Activated T-cell treated with anti-CD3 and anti-CD28 coated beads for 4 hours (primary cell): ENCODE results near the gene RAB3IL1.

ENCODE experiments used
- DNase-seq: peaks from one replicate; pipeline ENCODE4 v3.0.0-alpha.2; 2020

RAB3IL1 gene

GRCh38 chr11:61901397-61901796, 16.0 kb downstream of the RAB3IL1 start:
- DNase-seq = no peak

DNA sequence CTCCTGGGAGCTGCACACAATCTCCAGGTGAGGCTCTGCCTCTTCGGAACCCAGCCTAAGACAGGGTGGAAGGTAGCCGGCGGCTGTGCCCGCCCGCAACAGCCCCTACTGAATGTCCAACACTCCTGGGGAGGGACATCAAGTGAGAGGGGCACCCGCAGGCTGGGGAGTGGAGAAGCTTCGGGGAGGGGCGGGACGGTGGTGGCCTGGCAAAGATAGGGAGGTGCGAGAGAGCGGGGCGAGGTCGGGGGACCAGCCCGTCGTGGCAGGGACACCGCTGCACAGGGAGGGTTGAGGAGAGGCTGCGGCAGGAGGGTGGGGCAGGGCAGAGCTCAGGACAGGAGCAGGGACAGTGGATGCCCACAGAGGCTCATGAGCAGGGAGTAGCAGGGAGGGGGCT, 17.1 kb downstream of the RAB3IL1 start:
- no peak for DNase-seq

GRCh38 chr11:61899146-61899841, 18.1 kb downstream of the RAB3IL1 start:
- DNase-seq = peak; percentile 91

GRCh38 chr11:61898247-61898582, 19.2 kb downstream of the RAB3IL1 start:
- no peak for DNase-seq

- DNase-seq = peak; percentile 73
Observed at GRCh38 chr11:61897387-61898246, 19.7 kb downstream of the RAB3IL1 start.

DNA sequence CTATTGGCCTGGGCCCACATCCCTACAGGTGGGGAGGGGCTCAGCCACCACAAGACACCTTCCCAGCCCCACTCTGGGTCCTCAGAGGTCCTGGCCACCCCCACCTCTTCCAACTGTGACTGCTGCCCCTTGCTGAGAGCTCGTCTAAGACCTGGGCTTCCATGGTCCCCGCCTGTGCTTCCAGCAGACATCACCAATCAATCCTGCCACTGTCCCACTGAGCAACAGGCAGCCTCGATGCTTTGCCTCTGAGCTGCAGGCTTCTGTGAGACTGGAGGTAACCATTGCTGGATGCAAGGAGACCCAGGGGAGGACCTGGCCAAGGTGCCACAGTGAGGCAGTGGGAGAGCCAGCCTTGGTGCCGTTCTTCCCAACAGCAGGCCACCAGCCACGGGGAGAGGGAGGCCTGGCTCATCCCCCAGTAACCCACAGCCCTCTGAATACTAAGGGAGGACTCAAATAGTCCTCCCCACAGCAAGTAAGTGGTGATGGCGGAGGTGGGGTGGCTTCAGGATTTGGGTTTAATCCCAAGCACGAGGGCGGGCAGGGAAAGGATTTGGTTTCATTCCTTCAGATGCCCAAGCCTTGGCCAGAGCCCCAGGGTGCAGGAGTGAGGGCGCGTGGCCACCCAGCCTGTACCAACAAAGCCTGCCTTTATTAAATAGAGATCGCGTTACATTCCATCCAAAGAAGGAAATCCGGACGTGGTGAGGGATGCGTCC, 20.5 kb downstream of the RAB3IL1 start:
- no peak for DNase-seq

- DNase-seq = no peak
Observed at GRCh38 chr11:61895718-61896059, 21.7 kb downstream of the RAB3IL1 start.

DNA sequence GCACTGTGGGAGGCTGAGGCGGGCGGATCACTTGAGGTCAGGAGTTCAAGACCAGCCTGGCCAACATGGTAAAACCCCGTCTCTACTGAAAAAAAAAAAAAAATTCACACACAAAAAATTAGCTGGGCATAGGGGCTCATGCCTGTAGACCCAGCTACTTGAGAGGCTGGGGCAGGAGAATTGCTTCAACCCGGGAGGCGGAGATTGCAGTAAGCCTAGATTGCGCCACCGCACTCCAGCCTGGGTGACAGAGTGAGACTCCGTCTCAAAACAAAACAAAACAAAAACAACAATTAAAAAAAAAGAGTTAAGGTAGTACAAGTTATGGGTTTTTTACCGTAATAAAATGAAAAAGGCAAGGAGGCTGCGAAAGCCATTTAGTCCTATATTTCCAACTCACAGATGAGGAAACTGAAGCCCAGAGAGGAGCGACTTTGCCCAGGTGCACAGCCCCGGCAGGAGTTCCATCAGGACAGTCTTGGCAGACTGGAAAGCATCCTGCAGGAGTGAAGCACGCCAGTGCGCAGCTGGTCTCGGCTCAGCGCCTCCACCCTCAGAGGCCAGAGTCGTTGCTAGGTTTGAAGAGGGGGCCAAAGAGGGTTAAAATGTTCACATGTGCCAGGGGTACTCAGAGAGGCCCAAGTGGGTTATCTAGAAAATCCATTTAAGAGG, 22.2 kb downstream of the RAB3IL1 start:
- DNase-seq = no peak

- no peak for DNase-seq
Observed at GRCh38 chr11:61893981-61894380, 23.4 kb downstream of the RAB3IL1 start.

DNA sequence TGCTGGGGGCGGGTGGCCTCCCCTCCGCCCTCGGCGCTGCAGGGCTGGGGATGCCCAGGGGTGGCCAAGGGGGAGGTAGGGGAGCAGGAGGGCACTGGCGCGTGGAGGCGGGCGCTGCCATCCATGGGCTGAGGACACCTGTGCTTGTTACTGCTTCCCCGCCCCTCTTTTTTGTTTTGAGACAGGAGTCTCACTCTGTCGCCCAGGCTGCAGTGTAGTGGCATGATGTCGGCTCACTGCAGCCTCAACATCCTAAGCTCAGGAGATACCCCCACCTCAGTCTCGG, 25.3 kb downstream of the RAB3IL1 start:
- no peak for DNase-seq

- DNase-seq = peak; percentile 17
Observed at GRCh38 chr11:61891331-61892084, 25.9 kb downstream of the RAB3IL1 start, which contains the start of gene FADS3. Gene FADS3, minus strand, starts transcription at chr11:61891545. Its CDS starts 164 bp downstream, at chr11:61891381.

DNA sequence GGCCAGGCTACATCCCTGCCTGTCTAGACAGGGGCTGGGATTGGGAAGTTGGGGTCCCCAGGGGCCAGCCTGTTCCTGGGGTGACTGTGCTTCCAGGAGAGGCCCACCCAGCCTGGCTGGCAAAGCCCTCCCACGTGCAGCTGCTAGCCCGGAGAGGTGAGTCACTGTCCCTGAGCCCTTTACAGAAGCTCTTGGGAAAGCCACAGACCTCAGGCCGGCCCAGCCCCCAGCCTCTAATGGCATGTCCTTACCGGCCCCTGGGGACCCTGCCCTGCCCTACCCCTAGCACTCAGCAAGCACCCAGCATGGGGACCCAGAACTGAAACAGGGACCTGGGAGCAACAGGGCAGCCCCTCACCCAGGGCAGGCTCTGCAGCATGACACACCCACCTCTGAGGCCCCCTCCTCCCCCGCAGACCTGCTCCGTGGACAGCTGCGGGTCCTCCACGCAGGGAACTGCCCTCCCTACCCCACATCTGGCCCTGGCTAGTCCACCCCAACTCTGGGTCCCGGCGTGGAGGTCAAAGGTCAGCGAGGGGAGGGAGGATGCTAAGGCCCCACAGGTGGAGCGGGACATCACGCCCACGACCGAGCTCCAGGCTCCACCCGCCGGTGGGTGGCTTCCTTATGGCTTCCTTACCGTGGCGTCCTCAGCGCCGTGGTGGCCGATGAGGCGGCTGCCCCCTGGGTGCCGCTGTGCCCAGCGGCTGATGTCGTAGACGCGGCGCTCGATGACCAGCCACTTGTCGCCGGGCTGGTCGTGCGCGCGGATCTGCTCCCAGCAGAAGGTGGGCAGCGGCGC, 26.6 kb downstream of the RAB3IL1 start:
- no peak for DNase-seq

DNA sequence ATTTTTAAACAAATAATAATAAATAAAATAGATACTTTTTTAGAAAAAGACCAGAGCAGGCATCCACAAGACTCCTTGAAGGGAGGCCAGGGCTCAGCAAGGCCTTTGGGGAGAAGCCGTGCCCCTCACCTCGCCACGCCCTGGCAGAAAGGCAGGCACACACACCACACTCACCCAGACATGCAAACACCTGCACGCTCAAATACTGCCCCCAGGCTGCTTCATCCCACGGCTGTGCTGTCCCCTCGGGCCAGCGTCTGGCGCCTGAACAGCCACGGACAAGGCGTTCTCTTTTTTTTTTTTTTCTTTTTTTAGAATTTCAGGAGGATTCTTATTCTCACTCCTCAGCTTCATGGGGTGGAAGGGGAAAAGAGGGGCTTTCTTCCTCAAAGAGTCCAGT, 27.5 kb downstream of the RAB3IL1 start:
- no peak for DNase-seq

GRCh38 chr11:61888590-61888989, 28.8 kb downstream of the RAB3IL1 start:
- no peak for DNase-seq

DNA sequence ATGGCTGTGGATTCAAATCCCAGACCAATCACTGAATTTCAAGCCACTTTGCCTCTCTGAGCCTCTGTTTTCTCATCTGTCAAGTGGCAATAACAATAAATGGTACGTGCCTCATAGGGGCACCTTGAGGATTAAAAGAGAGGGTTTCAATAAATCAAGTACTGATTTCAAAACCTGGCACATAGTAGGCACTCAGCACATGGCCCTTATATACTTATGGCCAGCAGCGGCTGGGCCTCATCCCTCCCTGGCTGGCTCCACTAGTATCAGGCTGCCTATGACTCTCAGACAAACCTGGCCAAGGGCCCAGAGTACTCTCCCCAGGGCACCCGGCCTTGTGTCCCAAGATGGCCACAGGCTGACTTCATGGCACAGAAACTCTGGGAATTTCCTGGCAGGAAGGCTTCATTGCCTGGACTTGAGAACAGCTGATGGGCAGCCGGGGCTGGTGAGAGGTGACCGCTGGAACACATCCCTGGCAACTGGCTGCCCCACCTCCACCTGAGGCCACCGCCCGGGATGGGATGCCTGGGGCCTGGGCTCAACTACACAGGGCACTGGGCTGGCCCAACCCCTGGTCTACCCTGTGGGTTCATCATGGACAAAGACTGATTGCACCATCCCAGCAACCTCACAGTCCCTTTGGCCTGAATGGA, 29.4 kb downstream of the RAB3IL1 start:
- DNase-seq = no peak

GRCh38 chr11:61886643-61887042, 30.7 kb downstream of the RAB3IL1 start:
- no peak for DNase-seq

DNA sequence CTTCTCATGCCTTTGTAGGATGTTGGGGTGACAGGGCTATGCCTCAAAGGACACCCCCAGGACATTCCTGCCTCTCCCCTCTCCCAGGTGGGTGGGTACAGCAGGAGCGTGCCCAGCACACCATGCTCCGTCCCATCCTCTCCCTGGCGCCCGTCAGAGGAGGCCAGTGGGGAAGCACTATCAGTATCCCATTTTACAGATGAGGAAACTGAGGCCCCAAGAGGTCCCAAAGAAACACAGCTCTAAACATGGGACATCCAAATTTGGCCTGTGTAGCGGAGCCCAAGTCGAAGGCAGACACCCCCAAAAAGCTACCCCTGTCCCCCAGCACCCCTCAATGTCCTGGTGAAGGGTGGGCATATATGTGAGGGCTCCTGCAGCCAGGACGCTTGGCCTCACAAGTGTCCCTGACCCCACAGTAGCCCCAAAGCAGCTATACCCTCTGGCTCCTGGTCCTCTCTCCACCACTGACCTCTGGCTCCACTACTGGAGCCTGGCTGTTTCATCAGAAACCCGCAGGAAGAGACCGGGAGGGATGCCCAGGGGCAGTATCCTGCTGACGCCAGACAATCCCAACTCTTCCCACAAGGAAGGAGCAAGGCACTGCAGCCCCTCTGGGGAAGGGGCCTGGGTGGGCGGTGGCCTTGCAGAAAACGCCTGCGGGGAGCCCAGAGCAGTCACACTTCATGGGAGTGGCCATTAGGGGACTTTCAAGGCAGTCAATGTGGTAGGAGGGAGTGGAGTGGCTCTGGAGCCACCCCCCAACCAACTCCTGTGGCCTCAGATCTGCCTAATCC, 31.4 kb downstream of the RAB3IL1 start:
- DNase-seq = no peak

DNA sequence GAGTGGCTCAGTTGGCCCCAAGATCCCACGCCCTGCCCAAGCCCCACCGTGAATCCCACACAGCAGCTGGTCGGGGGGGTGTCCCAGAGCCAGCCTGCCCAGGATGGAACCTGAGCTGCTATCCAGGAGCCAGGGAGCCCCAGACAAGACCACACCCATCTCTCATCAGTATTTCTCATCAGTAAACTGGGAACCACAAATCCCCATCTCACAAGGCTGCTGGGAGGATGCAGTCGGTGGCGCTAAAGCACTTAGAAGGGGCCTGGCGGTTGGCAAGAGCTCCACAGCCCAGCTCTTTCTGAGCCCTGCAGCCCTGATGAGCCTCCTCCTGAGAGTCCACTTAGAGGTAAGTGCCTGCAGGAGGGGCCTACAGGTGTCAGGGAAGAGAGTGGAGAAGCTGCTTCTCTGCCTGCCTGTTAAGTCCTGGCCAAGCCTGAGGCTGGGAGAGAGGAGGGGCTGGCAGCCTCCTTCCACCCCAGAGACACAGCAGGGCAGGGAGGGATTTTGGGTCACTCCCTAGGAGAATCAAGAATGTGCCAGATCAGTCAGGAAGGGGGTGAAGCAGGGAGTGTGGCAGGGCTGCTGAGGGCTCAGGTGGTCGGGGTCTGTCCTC, 32.1 kb downstream of the RAB3IL1 start:
- no peak for DNase-seq

DNA sequence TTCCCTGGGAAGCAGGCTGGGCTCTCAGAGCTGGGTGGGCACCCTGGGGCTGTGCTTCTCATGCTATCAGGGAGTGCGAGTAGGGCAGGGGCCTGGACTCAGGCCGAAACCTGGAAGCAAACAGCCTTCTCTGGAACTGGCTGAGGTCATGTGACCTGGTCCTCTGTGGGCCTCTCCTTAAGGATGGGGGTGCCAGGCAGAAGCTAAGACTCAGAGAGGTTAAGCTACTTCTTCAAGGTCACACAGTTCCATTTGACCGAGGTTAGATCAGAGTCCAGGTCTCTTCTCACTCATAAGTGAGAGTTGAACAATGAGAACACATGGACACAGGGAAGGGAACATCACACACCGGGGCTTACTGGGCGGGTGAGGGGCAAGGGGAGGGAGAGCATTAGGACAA, 33.4 kb downstream of the RAB3IL1 start:
- DNase-seq = no peak

DNA sequence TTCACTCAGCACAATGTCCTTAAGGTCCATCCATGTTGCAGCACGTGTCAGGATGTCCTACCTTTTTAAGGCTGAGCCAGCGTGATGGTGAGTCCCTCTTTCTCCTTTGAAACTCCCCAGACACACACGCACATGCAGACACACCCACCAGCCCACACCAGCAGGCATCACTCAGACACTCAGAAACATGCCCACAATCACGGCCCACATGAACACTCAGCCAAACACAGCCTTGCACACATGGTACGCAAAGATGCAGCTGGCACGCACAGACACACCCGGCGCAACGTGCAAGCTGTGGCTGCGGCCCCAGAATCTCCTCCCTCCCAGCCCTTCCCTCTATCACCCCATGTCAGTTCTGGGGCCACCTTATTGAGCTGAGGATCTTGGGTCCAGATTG, 34.0 kb downstream of the RAB3IL1 start:
- no peak for DNase-seq
